ENCODE results near the gene BRF1.

BRF1 gene

GRCh38 chr14:105168496-105168978 is 132.3 kb downstream of the BRF1 start, which contains the start of gene JAG2:
Gene JAG2, minus strand, starts transcription at chr14:105168776. Its CDS starts 356 bp downstream, at chr14:105168420.
- TF ChIP-seq CTCF (conservative IDR thresholded peaks at IDR 0.05) (no peak), ZFX (IDR thresholded peaks at IDR 0.05) (no peak)
- H3K27ac ChIP-seq, result peak within 1 kb of the TSS; percentile 94

GRCh38 chr14:105168093-105168420 is 132.7 kb downstream of the BRF1 start:
- peak overlapping the region; percentile 94 for H3K27ac ChIP-seq
- TF ChIP-seq CTCF (conservative IDR thresholded peaks at IDR 0.05) (no peak), ZFX (IDR thresholded peaks at IDR 0.05) (no peak)

GRCh38 chr14:105167303-105168092 is 133.3 kb downstream of the BRF1 start:
- peak overlapping the region; percentile 94 for H3K27ac ChIP-seq
- peak; percentile 86 for TF ChIP-seq ZFX (IDR thresholded peaks at IDR 0.05)
- TF ChIP-seq CTCF (conservative IDR thresholded peaks at IDR 0.05), result peak; percentile 88

GRCh38 chr14:105166571-105167302 is 134.1 kb downstream of the BRF1 start:
- H3K27ac ChIP-seq, result peak overlapping the region; percentile 94
- TF ChIP-seq ZFX (IDR thresholded peaks at IDR 0.05), result no peak
- TF ChIP-seq CTCF (conservative IDR thresholded peaks at IDR 0.05), result no peak

GRCh38 chr14:105165761-105166485 is 134.9 kb downstream of the BRF1 start:
- TF ChIP-seq CTCF (conservative IDR thresholded peaks at IDR 0.05) (no peak), ZFX (IDR thresholded peaks at IDR 0.05) (peak; percentile 44; the same call in 1 of the 2 replicates)
- H3K27ac ChIP-seq, result peak overlapping the region; percentile 94

GRCh38 chr14:105165134-105165704 is 135.6 kb downstream of the BRF1 start:
- TF ChIP-seq CTCF (conservative IDR thresholded peaks at IDR 0.05) (no peak), ZFX (IDR thresholded peaks at IDR 0.05) (no peak)
- H3K27ac ChIP-seq, result peak overlapping the region; percentile 94
